ENCODE data around the gene NRF1. TPM values are rescaled to one million over a fixed set of nuclear protein-coding genes. Genes with fewer than 3 reads are reported as not detected.
"Not testable (repeated sequence)": the region's sequence is repeated elsewhere in the genome, so short reads cannot be mapped to it uniquely, and the experiment has no call there.

The NRF1 gene
- polyA plus RNA-seq, 4 donors = 19.4 to 26.1 (median 22.8) TPM

DNA sequence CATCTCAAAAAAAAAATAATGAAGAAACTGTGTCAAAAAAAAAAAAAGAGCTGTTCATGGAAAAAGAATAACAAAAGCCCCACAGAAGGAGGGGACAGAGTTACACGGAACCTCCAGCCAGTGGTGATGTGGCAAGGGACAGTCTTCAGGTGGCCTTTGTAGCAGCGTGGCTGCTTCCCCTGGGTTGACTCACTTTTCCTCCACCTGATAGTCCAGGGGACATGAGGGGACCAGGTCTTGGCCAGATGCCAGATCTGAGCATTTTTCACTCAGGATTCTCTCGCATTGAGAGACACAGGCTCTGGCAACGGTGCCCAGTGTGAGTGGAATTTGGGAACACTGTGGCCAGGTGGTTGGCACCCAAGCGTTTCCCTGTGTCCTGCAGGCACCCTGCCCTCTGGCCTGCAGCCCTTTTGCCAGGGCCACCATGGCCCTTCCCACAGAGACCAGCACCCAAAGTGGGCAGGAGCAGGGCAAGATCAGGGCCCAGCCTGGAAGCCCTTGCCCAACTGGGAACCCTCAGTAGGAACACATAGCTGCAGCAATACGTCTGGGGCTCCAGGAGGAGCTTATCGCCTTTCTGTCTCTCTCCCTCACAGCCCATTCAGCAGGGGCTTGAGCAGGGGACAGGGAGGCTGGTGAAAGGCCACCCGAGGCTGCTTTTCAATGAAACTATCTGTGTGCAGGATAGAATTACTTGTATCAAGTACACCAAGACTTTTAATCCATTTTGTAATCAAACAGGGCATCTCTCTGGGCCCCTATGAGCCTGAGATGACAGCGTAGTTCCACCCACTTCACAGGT is 182.2 kb downstream of the NRF1 start:
- no peak for DNase-seq (ENCODE audit: low read depth in 4 of 4, low spot score in 2 of 4)

DNA sequence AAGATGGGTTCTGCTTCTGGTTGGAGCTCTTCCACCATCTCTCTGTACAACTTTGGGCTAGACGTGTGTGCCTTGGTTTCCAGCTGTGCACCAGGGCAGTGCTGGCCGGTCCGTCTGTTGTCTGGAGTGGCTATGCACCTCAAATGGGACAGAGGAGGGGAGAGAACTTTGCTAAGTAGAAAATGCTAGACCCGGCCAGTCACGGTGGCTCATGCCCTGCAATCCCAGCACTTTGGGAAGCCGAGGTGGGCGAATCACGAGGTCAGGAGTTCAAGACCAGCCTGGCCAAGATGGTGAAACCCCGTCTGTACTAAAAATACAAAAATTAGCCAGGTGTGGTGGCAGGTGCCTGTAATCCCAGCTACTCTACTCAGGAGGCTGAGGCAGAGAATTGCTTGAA is 182.9 kb downstream of the NRF1 start:
- DNase-seq (ENCODE audit: low read depth in 4 of 4, low spot score in 2 of 4) = not testable (repeated sequence)

DNA sequence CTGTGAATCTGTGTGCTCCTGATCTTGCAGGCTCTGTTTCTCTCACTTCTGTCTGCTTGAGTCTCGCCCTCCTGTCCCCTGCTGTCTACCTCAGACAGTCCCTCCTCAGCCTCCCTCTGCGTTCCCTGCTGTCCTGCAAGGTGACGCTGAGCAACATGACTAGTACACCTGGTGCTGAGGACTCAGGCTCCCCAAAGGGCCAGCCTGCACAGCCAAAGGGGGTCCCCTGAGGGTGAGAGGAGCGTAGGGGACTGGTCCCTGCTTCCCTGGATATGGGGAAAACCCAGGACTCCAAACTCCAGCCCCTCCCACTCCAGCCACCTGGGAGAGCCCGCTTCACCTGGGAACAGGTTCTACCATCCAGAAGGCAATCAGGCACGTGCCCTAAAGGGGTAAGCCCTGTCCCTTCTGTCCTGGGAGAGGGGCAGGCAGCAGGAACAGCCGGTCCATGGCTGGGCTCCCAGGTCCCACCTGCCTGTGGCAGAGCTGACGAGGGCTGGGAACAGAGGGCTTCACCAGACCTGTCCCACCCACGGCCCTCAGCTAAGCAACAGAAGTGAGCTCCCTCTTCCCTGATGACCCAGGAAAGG is 184.8 kb downstream of the NRF1 start:
- no peak for DNase-seq (ENCODE audit: low read depth in 4 of 4, low spot score in 2 of 4)

DNA sequence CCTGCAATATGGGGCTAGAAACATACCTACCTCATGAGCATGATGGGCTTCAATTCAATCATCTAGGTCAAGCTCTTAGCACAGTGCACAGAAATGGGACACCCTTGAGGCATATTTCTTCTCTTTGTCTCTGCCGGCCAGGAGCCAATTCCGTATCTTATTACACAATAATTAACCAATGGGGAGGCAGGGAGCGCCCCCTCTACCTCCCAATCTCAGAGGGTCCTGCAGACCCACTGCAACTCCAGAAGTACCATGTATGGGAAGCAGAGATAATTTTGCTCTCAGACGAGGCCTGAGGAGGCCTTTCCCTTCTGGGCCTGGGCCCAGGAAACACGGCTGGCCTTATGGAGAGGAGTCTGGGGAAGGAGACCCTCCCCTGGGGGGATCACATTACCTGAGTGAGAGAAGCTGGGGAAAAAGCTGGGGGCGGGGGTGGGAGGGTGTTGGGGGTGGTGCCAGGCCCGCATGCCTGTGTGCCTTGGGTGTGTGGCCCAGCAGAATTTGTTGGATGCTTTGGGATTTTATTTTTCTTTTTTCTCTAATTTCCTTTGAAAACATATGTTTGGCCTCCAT is 185.8 kb downstream of the NRF1 start:
- no peak for DNase-seq (ENCODE audit: low read depth in 4 of 4, low spot score in 2 of 4)

DNA sequence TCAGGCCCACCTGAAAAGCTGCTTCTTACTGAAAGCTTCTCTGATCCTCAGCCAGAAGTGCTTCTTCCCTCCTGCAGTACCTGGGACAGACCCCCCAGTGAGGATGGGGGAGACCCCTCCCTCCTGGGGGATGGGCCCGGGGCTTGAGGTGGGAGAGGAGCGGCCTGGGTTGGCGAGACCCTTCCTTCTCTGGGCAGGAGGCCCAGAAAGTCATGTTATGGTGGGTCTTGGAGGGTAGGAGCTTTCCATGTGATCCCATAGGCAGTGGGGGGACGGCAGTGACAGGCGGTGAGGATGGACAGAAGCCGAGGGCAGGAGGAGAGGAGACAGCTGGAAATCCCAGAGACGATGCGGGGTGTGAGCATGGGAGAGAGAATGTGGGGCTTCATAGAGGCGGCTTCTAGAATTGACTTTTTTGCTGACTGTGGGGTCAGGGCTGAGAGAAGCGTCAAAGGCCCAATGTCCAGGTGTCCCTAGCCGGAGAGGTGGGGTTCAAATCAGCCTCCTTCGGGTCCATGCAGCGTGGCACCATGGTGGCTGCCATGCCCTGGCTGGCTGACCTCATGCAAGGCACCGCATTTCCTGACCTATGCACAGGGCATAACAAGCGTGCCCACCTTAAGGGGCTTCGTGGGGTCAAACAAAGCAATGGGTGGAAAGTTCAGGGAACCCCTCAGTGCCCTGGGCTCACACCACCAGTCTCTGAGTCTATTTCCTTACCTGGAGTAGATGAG is 187.3 kb downstream of the NRF1 start:
- no peak for DNase-seq (ENCODE audit: low read depth in 4 of 4, low spot score in 2 of 4)

DNA sequence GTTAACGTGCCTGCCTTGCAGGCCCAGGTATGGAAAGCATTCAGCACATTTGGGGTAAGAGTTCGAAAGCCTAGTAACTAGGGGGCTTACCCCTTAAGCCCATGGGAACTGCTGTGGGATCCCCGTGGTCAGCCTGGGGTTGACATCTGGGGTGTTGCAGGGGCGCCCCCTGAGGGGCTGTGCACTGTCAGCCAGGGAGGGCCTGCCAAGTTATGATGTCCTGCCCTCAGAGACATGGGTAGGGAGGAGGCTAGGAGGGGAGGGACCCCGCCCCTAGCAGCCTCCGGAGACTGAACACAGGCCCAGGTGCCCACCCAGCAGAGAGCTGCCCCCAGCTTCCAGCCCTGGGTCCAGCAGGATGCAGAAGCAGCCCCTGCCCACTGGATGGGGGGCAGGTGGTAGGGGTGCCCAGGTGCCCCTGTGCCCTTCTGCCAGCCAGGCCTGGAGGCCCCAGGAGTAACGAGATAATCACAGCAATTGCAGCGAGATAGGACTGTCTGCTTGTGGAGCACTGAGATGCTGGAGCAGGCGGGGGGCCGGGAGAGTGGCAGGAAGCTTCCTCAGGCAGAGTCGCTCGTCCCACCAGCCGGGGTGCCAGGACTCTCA is 187.9 kb downstream of the NRF1 start:
- no peak for DNase-seq (ENCODE audit: low read depth in 4 of 4, low spot score in 2 of 4)

DNA sequence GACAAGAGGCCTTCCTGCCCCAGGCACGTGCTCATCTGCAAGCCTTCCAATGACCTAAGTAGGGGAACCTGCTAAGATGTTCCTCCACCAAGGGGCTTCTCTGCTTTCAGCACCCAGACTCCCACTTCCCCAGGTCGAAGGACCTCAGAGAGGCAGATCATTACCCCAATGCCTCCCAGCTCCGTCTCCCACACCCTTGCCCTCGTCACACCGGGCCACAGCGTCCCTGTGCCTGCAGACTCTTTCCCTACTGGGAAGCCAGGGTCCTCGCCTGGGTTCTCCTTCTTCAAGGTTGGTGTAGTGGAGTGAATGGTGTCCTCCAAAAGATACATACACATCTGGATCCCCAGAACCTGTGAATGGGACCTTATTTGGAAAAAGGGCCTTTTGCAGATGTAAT is 189.4 kb downstream of the NRF1 start:
- no peak for DNase-seq (ENCODE audit: low read depth in 4 of 4, low spot score in 2 of 4)

DNA sequence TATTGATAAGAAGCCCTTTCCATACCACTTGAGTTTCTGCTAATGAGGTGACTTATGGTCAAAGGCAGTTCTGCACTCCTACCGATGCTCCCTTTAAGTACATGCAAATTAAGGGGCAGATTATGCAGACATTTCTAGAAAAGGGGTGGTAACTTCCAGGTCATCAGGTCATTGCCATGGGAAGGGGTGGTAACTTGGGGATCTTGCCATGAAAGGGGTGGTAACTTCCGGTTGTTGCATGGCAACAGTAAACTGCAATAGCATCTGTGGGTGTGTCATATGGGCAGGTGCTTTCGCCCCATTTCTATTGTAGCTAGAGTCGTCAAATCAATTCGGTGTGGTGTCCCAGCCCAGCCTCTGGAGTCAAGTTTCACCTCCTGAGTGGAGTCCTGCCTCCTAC is 190.4 kb downstream of the NRF1 start:
- no peak for DNase-seq (ENCODE audit: low read depth in 4 of 4, low spot score in 2 of 4)

DNA sequence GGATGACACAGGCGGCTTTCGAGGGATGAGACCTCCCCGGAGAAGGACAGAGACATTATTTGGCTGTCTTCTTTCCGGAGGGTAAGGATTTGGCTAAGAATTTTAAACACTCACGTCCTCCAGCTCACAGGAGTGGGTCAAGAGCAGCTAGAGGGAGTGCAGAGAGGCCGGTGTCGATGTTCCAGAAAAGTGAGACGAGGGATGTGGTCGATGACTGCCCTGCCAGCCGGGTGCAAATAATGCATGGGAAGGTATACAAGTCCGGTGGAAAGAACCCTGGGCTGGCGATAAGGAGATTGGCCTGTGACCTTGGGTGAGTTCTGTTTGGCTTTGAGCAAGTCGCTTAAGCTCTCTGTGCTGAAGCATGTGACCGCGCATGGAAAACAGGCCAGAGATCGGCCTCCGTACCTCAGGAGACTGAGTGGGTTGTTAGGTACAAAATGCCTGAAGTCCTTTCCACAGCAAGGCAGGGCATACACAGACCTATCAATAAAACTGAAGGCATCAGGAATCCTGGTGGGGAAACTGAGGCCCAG is 192.1 kb downstream of the NRF1 start:
- no peak for DNase-seq (ENCODE audit: low read depth in 4 of 4, low spot score in 2 of 4)

DNA sequence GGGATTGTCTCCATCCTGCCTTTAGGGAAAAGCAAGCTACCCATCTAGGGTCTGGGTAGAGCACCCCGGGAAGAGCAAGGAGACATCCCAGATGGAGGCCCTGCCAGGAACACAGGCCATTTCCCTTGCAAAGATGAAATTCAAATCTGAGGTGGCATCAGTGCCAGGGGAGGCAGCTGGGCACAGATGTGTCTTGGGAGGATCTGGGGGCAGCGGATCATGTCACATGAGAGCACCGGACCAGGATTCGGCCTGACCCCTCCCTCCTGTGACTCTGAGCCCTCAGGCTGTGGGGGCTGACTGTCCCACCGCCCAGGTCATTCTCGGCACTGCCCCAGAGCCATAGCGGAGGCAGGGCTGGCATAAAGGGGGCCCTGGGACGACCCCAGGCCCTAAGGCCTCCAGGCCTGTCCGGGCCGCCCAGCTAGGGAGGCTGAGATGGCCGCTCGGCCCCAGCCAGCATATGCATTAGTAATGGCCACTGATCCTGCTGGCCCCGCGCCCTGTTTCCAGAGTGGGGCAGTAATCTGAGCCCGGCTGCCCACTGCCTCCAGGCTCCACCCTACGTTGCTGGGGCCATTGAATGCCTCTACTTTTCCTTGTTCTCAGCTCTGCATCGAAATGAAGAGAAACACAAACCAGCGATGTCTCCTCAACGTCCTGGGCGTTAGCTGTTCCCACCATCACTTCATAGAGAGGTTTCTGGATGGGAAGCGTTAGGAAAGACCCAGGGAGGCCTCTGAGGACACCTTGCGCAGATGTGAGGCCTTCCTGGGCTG is 192.8 kb downstream of the NRF1 start:
- DNase-seq (ENCODE audit: low read depth in 4 of 4, low spot score in 2 of 4) = no peak

DNA sequence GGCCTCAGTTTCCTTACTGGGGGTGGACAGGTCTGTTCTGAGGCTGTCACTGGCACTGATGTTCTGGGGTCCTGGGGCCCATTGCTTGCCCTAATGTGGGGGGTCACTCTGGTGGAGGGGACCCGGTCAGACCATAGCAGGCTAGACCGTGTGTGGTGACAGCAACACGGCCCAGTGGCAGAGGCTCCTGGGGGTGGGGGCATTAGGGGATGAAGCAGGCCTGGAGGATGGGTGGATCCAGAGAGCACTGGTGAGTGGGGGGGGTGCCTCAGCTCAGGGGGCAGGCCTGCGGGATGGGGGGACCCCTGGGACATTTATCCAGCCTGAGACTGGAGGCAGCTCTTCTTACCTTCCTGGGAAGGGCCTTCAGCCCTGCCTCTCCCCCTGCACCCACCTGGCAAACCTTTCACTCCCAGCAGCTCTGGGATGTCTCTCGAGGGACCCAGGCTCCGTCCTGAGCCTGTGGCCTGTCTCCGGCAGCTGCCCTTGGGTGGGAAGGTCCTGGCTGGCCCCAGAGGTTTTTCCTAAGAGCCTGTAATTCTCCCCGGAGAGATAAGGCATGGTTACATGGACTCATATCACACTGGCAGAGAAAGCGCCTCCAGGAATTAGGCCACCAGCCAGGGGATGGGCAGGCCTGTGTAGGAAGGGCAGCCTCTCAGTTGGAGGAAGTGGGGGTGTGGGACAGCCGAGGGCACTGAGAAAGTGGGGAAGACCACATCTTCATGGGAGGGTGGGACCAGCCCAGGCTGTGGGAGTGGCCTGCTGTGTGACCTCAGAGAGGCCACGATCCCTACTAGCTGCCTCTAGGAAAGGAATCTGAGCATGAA is 193.6 kb downstream of the NRF1 start:
- no peak for DNase-seq (ENCODE audit: low read depth in 4 of 4, low spot score in 2 of 4)

Other genes starting within 250 kb of the NRF1 start
- gene STRIP2, start 177.3 kb upstream of the NRF1 start, polyA plus RNA-seq (ENCODE audit: insufficient read length in 4 of 4) = 1 to 10 TPM; 2.4 to 5.3 (median 4.0) TPM
- gene SMKR1, start 109.2 kb upstream of the NRF1 start, polyA plus RNA-seq (ENCODE audit: insufficient read length in 4 of 4) = 1 to 10 TPM; 2.4 to 4.9 (median 3.4) TPM

All from left renal cortex interstitium (tissue), 4 donors.